GM12872 (cell line): ENCODE data around the gene TTBK1.
A peak's percentile ranks its signal among the peaks of the same experiment; 100 is the strongest.

ENCODE experiments used
- CTCF ChIP-seq: IDR thresholded peaks from 3 replicates; pipeline ENCODE4 v1.5.1; 2011; ENCODE audit warnings: low read depth, mild to moderate bottlenecking, low read length, moderate library complexity; ENCODE audit not compliant: insufficient read depth

Gene TTBK1

GRCh38 chr6:43223175-43223574, 20.1 kb upstream of the TTBK1 start:
- no peak for TF ChIP-seq CTCF

DNA sequence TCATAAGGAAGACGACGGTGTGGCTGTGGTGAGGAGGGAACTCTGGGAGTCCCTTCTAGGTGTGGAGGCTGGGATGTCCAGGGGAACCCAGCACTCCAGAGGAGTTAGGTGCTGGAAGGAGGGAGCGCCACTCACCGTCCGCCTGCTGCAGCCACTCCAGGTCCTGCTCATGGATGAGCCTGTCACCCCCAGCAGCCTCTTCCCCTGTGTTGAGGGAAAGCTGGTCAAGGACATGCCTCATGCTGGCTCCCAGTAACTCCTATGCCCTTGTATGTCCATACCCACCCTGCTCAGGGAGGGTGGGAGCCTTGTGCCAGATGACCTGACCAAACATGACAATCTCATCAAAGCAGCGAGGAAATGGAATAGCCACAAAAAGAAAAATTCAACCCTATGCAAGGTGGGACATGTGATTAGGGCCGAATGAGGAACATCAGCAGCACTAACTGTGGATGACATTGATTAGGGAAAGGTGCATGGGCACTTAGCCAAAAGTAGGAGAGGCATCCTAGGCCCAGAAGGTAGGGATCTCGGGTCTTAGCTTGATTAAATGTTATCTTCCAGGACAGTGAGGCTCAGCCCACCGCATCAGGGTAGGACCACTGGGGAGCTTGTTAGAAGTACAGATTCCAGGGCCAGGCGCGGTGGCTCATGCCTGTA, 17.0 kb upstream of the TTBK1 start:
- no peak for TF ChIP-seq CTCF

- peak; percentile 85 for TF ChIP-seq CTCF
These were observed 14.1 kb upstream of the TTBK1 start, which contains the start of gene DNPH1 for GRCh38 chr6:43228951-43229802. DNPH1 (minus strand) TSS chr6:43229481; CDS start chr6:43229456, 25 bp downstream.

GRCh38 chr6:43229803-43230620, 13.3 kb upstream of the TTBK1 start:
- no peak for TF ChIP-seq CTCF

GRCh38 chr6:43231053-43231452, 12.2 kb upstream of the TTBK1 start:
- no peak for TF ChIP-seq CTCF

GRCh38 chr6:43231735-43232450, 11.4 kb upstream of the TTBK1 start:
- TF ChIP-seq CTCF = no peak
